Eye (tissue), 1 donor: ENCODE results near the gene TFAP2A.

Source experiments
- DNase-seq: peaks from one replicate; pipeline ENCODE4 v3.0.0-alpha.2; 2015

Gene TFAP2A

DNA sequence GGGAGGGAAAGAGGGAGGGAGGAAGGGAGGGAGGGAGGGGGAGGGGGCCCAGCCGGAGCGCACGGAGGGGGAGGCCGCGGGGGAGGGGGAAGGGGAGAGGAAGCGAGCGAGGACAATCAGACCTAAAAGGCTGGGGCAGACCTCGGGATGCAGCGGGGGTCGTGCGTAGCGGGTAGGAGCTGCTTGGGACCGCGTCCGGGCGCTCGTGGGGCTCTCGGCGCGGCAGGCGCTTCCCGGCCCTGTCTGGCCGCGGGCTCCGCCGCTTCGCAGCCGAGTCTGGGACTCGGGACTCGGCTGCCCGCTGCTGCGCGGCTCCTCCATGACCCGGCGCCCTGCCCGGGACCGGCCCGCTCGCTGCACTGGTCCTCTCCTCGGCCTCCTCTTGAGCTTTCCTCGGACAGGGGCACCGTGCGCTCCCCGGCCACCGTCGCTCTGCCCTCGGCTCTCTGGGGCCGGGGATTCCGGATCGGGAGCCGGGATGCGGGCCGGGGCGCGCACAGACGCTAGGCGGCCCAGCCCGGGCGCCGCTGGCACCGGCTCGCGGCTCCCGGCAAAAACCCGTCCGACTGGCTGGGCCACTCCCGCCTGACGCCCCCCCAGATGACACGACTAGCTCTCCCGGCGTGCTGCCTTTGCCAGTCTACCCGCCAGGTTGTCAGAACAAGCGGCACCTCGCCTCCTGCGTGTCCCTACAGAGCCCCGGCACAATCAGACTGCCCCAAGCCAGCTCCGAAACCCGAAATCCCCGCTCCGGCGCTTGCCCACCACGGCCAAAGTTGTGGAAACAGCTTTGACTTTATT lies 2.2 kb downstream of the TFAP2A start:
- peak; percentile 70 for DNase-seq

DNA sequence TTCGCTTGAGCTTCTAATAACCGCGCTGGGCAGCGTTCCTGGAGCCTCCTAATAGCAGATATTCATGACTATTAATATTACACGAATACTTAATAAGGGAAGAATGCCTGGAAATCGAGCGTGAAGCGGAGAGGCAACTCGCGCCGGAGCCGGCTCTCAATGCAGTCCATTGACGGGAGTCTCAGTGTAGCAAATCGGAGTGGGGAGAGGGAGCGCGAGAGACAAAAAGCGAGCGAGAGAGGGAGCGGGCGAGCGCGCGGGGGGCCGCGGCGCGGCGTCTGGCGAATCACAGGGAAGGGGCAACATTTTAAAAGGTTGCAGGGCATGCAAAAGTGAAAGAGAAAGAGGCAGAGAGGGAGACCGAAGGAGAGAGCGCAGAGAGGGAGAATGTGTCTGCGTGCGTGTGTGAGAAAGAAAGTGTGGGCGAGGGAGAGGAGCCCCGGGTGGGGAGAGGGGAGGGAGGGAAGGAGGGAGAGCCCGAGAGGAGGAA lies 2.9 kb downstream of the TFAP2A start:
- DNase-seq, result peak; percentile 87

DNA sequence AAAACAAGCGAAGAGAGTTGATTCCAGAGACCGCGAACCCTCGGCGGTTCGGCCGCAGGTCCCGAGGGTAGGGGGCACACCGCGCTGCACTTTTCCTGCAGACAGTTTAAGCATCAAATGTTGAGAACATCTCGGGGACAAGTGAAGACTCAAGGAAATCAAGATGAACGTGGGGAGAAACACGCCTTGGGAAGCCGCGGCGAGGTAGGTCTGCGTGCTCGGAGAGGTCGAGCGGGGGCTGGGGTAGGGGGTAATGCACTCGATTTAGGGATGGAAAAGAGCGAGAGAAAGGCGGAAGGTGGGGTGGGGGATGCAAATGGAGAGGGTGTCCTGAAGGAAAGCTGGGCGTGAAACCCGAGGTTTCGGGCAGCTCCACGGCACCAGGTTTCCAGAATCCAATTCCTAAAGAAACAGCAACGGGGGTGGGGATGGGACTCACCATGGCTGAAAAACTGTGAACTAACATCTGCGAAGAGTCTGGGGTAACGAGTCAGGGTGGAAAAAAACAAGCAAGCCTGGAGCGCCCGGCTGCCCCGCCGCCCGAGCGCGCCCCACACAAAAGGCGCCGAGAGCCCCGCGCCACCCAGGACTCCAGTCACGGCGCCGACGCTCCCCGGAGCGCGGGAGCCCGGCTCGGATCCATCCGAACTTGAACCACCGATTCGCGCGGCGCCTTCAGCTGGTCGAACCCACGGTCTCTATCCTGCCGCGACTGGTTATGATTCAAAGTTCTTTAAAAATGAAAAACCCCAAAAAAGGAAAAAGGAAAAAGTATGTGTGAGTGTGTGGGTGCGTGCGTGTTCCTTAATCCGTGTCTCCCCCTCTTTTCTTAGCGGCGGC lies 3.5 kb downstream of the TFAP2A start:
- peak; percentile 75 for DNase-seq

DNA sequence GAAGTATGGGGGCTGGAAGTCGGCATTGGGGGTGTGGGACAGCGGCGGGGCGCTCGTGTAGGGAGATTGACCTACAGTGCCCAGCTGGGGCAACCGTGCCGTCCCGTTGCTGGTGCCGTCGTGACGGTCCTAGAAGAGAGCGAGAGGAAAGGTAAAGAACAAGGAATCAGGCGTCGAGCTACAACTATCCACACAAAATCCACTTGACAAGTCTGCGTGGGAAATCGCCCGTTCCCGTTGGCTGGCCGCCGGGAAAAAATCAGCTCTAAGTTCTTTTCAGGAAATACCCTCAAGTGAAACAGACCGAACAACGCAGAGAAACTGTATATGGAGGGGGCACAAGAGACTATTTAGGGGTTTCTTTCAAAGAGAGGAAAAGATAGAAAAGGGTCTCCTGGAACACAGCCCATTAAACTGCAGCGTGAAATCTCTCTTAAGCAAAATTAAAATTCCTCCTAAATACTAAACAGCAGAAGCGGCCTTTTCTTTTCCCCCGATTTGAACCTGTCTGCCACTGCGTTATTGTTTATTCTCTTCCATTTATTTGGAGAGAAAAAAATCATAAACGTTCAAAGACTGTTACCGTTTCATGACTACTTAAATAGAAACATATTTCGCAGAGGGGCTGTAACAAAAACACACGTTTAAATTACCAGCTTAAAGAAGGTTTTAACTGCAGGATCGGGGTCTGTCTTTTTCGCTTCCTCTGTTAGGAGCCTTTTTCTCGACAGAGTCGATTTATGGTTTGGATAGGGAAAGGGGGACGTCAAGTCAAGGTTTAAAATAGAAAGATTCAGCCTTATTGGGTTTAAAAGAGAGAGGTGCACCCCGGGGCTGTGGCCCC lies 4.4 kb downstream of the TFAP2A start:
- peak; percentile 78 for DNase-seq

DNA sequence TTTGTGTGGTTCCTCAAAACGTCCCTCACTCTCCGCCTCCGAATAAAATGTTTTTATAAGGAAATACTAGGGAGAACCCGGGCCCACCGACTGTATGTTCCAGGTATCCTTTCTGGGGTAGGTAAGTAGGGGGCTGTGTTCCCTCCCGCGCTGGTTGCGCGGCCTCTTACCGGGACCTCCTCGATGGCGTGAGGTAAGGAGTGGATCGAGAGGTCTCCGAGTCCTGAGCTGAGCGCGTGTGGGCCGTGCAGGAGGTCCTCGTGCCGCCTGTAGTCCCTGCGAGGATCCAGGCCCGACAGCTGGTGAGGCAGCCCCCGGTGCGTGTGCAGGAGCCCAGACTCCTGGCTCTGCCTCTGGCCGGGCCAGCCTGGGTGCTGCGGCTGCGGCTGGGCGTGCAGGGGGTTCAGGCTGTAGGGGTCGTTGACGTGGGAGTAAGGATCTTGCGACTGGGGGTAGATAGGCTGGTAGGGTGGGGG lies 5.1 kb downstream of the TFAP2A start:
- DNase-seq, result no peak

DNA sequence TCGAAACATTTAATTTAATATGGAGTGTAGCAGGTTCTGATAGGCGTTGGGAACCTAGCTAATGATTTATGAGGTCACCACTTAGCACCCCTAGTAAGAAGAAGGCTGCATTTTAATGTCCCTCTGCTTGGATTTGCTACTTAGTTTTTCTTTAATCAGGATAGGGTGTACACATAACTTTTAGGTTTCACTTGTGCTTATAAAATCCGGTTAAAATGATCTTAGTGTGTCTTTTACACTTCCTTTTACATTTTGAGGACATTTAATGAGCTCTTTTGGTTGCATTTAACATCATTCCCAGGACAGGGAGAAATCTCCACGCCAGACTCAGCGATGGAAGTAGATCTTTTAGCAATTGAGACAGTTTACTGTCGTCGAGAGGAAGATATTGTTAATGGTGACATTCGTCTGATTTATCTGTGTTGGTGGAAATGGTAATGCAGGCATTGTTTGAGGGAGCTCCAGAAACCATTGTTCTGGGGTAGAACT lies 5.6 kb downstream of the TFAP2A start:
- DNase-seq, result peak; percentile 76

DNA sequence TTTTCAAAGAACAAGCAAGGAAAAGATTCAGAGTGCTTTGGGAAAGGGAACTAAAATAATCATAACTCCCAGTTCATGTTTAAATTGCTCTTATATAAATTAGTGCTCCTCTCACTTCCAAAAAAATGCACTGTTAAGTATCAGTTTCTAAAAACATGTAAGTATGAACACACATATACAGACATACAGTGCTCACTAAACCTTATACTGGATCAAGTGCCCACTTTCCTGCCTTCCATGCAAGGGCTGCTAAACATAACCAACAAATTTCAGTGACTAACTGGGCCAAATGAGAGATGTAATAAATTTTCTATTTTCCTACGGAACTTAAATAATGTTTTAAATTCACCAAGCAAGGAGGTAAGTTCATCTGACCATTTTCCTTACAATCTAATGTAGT lies 6.4 kb downstream of the TFAP2A start:
- no peak for DNase-seq

DNA sequence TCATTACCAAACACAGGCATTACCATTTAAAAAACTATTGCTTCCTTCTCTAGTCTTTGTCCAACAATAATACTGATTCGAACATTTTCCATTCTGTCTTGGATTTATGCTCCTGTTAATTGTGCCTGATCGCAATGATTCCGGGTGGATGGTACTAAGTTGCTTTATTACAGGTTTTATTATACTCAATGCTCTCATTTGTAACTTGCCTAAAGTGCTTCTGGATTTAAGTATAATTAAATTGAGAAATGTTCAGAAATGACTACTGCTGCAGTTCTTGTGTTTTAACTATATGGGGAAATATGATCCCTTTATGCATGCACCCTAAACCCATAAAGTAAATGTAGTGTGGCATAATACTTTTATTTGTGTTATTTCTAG lies 7.2 kb downstream of the TFAP2A start:
- DNase-seq, result no peak

DNA sequence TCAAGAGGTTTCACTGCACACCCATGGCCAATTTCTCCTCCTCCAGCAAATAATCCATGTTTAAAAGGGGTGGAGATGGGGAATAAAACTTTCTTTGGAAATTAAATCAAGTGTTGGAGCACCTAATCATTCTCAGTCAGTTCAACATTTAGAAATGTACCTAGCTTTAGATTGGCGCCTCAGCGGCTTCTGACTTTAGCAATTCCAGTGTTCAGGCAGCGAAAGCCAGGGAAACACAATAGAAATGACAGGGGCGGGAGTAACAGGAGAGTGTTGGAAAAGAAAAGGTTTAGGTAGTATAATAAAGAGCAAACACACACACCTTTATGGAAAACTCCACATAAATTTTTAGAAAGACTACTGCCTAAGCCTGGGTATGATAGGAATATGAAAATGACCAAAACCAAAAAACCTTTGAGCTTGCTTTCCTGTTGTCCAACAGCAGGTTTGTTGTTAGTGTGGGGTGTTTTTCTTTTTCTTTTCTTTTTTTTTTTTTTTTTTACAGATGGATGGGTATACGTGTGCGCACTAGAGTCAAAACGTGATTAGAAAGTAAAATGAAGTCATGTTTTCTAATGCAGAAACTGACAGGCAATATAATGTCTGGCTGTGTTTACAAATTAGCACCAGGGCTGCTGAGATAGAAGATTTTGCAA lies 7.7 kb downstream of the TFAP2A start:
- DNase-seq, result no peak

DNA sequence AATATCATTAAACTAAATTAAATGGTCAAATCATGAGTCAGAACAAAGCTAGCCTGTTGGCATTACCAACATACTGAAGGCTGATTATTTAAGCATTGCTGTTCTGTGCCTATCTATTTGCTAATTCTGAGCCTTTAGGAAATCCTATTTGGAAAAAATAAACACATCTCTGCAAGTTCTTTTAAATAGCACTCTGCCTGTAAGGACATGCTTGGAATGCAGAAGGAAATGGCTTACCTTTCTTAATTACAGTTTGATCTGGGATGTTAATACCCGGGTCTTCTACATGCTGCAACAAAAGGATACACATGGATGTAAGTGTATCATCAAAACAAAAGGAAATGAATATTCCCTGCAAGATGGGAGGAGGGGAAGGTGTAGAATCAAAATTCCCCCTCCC lies 8.3 kb downstream of the TFAP2A start:
- no peak for DNase-seq

DNA sequence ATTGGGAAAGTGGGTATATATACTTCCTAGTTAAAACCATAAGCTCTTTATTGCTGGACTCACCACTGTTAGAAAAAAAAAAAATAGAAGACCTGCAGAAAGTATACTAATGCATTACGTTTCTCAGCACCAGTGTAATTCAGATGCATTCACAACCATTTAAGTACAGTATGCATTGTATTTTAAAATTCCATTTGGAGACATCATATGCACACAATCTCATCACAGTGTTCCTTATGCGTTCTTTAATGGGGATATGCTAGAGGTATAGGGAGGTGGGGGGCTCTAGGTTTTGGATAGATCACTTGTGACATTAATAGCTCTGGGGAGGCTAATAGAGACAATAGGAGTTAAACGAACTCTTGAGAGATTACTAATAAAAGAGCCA lies 9.4 kb downstream of the TFAP2A start:
- DNase-seq, result no peak

DNA sequence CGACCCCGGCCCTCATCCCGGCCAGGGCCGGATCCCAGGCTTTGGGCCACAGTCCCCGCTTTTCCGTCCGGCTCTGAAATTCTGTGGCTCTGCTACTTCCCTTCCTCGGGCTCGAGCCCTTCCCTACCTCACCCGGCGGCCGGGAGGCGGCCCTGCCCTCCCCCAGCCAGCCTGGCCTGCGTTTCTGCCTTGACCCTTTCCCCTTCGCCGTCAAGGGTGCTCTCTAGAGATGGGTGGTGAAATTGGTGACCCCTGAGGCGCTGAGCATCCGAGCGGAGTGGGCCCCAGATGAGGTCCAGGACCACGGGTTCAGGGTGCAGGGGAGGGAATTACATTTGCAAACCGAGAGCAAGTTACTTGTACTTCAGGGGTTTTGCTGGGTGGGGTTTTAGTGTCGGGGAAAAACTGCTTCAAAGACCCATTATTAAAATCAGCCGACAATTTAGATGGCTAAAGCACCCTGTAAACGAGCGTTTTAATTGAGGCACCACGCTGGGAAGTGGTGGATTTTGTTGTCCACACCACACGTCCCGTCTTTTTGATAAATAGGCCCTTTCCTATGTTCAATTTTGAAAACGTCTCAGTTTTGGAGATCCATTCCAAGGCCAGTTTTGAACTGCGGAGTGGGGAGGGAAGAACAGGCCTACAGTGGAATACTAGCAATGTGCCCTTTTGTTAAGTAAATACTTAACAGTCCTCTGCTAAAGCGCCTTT lies 9.9 kb downstream of the TFAP2A start:
- DNase-seq, result no peak

DNA sequence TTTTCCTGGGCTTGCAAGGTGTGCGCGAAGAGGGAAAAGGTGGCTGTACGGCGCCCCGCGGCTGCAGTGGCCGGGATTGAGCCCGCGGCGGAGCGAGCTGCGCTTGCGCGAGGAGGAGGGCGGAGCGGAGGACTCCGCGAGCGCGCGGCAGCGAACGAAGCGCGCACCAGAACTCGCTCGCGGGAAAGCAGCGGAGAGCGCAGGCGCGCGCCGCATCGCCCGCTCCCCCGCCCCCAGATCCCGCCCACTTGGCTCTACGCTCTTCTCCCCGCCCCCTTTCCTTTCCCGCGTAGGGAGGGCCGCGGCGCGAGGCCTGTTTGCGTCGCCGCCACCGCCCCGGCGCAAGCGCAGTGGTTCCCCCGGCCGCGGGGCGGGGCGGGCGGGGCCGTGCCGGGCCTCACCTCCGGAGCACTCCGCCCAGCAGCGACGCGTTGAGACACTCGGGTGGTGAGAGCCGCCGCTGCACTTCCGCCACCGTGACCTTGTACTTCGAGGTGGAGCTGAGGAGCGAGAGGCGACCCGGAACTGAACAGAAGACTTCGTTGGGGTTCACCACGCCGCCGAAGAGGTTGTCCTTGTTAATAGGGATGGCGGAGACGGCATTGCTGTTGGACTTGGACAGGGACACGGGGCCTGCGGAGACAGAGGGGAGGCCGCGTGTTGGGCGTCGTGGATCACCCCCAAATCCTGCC lies 10.6 kb downstream of the TFAP2A start:
- DNase-seq, result peak; percentile 97

DNA sequence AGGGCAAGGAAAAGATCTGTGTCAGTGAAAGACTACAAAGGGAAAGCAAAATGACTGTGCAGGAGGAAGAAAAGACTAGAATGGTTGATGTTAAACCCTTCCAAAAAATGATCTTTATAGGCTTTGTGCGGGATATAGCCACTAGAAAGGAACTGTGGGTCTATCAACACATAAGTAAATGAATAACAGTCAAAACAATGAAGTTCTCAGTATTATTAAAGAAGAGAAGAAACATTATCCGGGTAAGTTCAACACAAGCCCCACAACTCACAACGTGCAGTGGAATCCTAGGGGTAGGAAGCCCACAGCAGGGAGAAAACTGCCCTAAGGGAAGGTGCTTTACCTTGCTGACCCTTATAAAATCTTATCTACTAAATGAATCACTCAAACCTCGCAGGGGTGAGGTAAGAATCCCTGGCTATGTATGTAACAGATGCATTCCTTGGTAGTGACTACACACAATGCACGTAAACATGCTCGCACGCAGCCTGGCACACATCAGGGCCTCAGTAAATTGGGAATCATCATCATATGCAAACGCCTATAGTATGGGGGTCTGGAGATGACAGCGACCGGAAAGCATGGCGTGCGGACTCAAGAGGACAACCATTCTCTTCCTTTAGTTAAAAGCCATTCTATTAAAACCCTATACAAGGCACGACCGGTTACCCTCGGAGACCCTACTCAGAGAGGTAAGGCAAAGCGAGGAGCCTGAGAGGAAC lies 11.3 kb downstream of the TFAP2A start:
- no peak for DNase-seq

DNA sequence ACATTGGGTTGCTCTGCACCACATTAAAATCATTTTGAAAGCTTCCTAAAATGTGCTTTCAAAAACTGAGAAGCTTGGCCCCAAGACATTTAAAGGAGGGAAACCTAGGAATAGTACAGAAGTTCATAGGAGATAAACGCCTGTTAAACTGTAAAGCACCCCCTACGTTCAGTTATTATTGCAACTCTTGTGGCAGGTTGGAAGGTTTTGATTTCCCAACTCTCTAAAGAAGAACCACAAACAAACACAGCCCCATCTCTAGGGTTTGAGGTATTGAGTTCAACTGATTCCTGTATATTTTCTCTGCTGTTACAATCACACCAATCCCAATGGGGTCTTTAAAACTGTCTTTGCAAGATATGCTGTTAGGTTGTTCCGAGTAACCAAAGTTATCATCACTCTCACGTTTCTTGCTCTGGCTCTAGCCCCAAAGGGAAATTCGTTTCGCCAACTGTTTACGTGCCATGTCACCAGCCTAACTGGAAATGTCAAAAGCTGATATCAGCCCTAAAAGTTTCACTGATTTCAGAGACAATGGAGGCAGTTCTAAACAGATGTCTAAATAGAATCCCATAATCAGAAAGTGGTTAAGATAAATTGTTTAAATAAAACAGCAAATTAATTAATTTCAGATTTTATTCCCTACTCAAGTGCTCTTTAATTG lies 12.1 kb downstream of the TFAP2A start:
- no peak for DNase-seq

DNA sequence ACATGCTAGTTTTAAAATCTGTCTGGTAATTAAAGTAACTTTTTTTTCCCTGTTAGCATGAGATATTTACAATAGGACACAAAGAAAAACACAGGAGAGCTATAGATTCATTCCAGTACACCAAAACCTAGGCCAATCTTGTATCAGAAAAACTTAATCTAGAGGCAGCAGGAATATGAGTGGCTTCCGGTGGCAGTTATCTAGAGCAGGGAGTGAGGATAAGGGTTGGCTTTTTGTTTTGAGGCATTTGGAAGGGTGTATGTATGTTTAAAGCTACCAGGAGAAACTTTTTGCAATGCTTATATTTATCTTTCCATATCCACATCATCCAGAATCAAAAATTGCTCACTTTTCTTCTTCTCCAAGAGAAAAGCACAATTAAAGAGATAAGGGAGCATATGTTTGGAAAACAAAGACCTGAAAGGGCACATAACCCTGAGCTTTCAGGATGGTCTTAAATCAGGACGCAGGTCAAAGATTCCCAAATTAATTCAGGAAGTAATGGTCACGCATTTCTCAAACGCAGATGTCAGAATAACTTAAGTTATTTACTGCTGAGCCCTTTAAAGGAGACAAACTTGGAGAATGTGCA lies 13.1 kb downstream of the TFAP2A start:
- DNase-seq, result no peak

DNA sequence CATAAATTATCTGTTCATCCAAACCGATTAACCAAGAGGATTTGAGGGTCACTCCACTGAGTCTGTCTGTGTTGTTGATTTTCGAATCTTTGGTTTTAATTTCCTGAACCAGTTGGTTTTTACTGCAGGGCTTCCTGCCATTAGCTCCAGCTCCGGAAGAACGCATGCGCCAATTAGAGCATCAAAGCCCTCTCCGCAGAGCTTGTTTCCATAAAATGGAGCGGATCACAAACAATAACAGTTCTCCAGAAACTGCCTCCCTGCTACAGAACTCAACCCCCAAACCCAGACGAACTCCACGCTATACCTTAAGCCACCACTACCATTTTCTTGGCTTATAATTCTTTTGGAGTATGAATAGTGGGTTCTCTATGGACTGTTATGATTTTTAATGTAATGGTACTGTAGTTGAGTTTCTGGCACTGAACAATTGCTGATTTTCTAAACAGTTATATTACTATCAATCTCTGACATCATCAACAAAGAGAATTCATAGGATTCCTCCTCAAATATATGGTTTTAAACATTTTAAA lies 13.8 kb downstream of the TFAP2A start:
- DNase-seq, result no peak

DNA sequence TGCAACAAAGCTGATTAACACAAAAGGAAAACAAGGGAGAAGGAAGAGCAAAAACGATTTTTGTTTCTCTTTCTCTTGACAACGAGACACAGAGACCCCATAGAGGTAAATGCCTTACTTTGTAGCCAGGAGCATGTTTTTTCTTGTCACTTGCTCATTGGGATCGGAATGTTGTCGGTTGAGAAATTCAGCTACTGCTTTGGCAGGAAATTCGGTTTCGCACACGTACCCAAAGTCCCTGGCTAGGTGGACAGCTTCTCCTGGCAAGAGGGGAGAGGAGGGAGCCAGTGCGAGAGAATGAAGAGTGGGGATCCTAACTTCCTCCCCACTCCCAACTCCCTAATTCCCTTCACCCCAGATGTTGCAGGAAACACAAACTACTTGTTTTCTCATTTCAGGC lies 14.5 kb downstream of the TFAP2A start:
- DNase-seq, result no peak

DNA sequence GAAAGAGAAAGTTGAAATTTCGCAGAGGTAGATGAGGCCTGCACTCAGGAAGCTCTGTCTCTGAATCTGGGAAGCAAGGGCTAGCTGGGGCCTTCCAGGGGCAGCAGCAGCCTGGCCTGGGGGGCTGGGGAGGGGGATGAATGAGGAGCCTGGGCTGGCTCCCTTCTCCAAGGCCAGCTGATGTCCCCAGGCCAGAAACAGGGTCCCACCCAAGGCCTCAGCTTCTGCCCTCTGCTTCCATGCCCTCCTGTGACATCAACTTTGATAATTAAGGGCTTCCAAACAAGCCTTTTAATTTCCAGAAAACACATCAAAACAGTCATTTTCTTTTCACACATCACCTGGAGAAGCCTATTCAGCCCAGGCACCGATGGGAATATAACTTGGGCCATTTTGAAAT lies 15.4 kb downstream of the TFAP2A start:
- DNase-seq, result no peak
